ENCODE data around the gene NUDT22.

GRCh38 chr11:64249038-64249437 is 23.0 kb downstream of the NUDT22 start:
- TF ChIP-seq CTCF (IDR thresholded peaks at IDR 0.05) (no peak), EZH2 (IDR thresholded peaks at IDR 0.05; ENCODE audit: borderline replicate concordance, insufficient read depth, low read depth, low read length, poor library complexity, severe bottlenecking) (no peak)
